Left lung (tissue), 10 donors: Measurements from ENCODE around the gene EFL1. TPM values are rescaled to one million over a fixed set of nuclear protein-coding genes. Genes with fewer than 3 reads are reported as not detected.
"Not testable (repeated sequence)": the region's sequence is repeated elsewhere in the genome, so short reads cannot be mapped to it uniquely, and the experiment has no call there.

Source experiments
- ATAC-seq: fragments of 200-7000 bp; cut with Tn5 transposase; one replicate; pipeline ENCODE4 v1.9.1; 2020; ENCODE audit warnings: moderate library complexity
- DNase-seq, 4 donors: peaks; one replicate each; pipeline ENCODE4 v3.0.0-alpha.2; 2013 to 2020
- H3K27ac ChIP-seq, 2 donors: fragments of 200-600 bp; sonication (generic) in 1 of 2; one replicate each; pipeline versions ENCODE4 v1.5.0 to v1.8.0; 2020 to 2021
- H3K27me3 ChIP-seq, 2 donors: fragments of 200-600 bp; sonication (generic) in 1 of 2; one replicate each; pipeline versions ENCODE4 v1.5.0 to v1.8.0; 2020 to 2021
- H3K36me3 ChIP-seq, 2 donors: fragments of 200-600 bp; sonication (generic) in 1 of 2; one replicate each; pipeline versions ENCODE4 v1.5.0 to v1.8.0; 2020 to 2021
- H3K4me1 ChIP-seq, 2 donors: fragments of 200-600 bp; one replicate each; pipeline ENCODE4 v1.8.0; 2021
- H3K4me3 ChIP-seq, 2 donors: fragments of 200-600 bp; sonication (generic) in 1 of 2; one replicate each; pipeline versions ENCODE4 v1.5.0 to v1.8.0; 2020 to 2021; ENCODE audit warnings: mild to moderate bottlenecking in 1 of 2
- H3K9me3 ChIP-seq, 2 donors: fragments of 200-600 bp; sonication (generic) in 1 of 2; one replicate each; pipeline versions ENCODE4 v1.5.0 to v1.8.0; 2020 to 2021
- CTCF ChIP-seq, 2 donors: fragments of 200-600 bp; sonication (generic) in 1 of 2; IDR thresholded peaks; one replicate each; pipeline versions ENCODE4 v1.5.0 to v1.8.0; 2021; ENCODE audit warnings: antibody characterized with exemption in 2 of 2
- intact Hi-C, 2 donors: fragments of 100-400 bp; cut with DNase I; formaldehyde crosslinking; loops; one replicate each; pipeline versions ENCODE4 v1.11.2 to v1.14.2; 2022
- polyA plus RNA-seq, 6 donors: library from polyadenylated mRNA; unstranded; fragments of 120-200 nt; gene quantifications; one replicate each; pipeline ENCODE4 v1.2.1, GENCODE V29; 2013; ENCODE audit not compliant: insufficient read length in 6 of 6
- total RNA-seq, 2 donors: library from RNA; stranded (reverse); fragmentation: NEBNext Ultra II Directional; extraction: Animal tissue kit (Norgen Biotek cat#: 25700); gene quantifications; one replicate each; pipeline ENCODE4 v1.2.1, GENCODE V29; 2021
- donor health status: DM: no; HTN: yes; CAD: no.
- donor health status: DM: no; HTN: no; CAD: no.

The EFL1 gene
- total and polyA plus RNA-seq, 8 donors = 14.7 to 21.8 (median 18.0) TPM

DNA sequence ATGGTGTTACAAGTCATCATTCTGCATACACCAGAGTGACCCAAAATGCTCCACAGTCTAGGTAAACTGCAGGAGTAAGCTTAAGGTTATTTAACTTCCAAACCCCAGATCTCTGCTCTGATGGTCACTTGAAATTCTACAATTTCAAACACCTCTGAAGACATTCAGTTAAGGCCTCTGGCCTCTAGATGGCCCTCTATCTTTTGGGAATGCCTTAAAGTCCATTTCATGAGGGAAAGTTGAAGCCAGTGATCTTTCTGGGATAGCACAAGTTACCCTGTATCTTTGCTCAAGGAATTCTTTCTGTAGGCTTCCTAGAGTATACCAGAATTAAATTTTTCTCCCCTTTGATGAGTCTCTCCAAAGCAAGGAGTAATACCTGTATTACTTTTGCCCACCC is 18.7 kb upstream of the EFL1 start:
- DNase-seq, intact Hi-C loops, H3K4me3 ChIP-seq, H3K27ac ChIP-seq, H3K9me3 ChIP-seq, H3K4me1 ChIP-seq, H3K36me3 ChIP-seq: not testable (repeated sequence)
- H3K27me3 ChIP-seq = peaks cover 0 to 14% of the 10 kb centered on the region in 2 donors
- peak; percentile 57 for ATAC-seq

GRCh38 chr15:82275410-82275809 is 12.9 kb upstream of the EFL1 start:
- H3K9me3 ChIP-seq = peaks cover 0 to 8% of the 10 kb centered on the region in 2 donors
- no peak overlapping the region for H3K4me3 ChIP-seq
- intact Hi-C loops = no loop called here
- no peaks in the 10 kb centered on the region for H3K36me3 ChIP-seq
- H3K4me1 ChIP-seq = no peaks in the 10 kb centered on the region
- no peak for TF ChIP-seq CTCF (IDR thresholded peaks at IDR 0.05)
- ATAC-seq = no peak
- no peak for DNase-seq
- H3K27ac ChIP-seq = no peak overlapping the region
- peaks cover 0 to 12% of the 10 kb centered on the region in 2 donors for H3K27me3 ChIP-seq

DNA sequence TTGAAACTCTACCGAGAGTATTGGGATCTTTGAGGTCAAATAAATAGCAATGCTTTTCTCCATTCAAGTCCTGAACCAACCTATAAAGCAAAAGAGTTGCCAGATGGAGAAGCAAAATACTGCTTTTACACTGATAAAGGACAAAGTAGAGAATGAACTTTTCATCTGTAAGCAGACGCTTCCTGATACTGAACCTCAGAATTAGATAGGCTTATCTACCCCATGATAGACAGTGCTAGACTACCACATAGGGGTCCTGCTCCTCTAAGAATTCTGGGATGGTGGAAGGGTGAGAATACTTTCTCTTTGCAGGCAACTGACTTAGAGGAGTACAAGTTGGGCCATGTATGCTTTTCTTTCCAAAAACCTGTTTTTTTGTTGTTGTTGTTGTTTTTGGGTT is 9.6 kb upstream of the EFL1 start:
- no peak overlapping the region for H3K4me3 ChIP-seq
- H3K9me3 ChIP-seq = peaks cover 0 to 8% of the 10 kb centered on the region in 2 donors
- ATAC-seq (no peak), DNase-seq (no peak)
- intact Hi-C loops = no loop called here
- H3K36me3 ChIP-seq = no peaks in the 10 kb centered on the region
- no peak for TF ChIP-seq CTCF (IDR thresholded peaks at IDR 0.05)
- H3K27ac ChIP-seq = no peak overlapping the region
- H3K4me1 ChIP-seq = no peaks in the 10 kb centered on the region
- peaks cover 0 to 11% of the 10 kb centered on the region in 2 donors for H3K27me3 ChIP-seq

GRCh38 chr15:82268454-82268853 is 5.9 kb upstream of the EFL1 start:
- H3K27me3 ChIP-seq, ATAC-seq, H3K36me3 ChIP-seq, H3K4me1 ChIP-seq, H3K9me3 ChIP-seq, DNase-seq, intact Hi-C loops, H3K27ac ChIP-seq, H3K4me3 ChIP-seq: not testable (repeated sequence)

DNA sequence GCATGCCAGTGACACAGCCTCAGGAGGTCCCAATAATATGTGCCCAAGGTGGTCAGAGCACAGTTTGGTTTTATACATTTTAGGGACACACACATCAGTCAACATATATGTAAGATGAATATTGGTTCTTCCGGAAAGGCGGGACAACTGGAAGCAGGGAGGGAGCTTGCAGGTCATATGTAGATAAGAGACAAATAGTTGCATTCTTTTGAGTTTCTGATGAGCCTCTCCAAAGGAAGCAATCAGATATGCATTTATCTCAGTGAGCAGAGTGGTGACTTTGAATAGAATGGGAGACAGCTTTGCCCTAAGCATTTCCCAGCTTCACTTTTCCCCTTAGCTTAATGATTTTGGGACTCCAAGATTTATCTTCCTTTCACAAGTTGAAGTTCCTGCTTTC is 4.6 kb upstream of the EFL1 start:
- H3K4me1 ChIP-seq, H3K27me3 ChIP-seq, ATAC-seq, intact Hi-C loops, H3K27ac ChIP-seq, H3K4me3 ChIP-seq, H3K9me3 ChIP-seq, H3K36me3 ChIP-seq, DNase-seq: not testable (repeated sequence)

GRCh38 chr15:82263350-82263749 is 816 bp upstream of the EFL1 start:
- peaks cover 3 to 19% of the 10 kb centered on the region in 2 donors for H3K4me1 ChIP-seq
- ATAC-seq (peak; percentile 7), DNase-seq (no peak)
- no peak for TF ChIP-seq CTCF (IDR thresholded peaks at IDR 0.05)
- H3K9me3 ChIP-seq = no peaks in the 10 kb centered on the region
- peaks cover 0 to 5% of the 10 kb centered on the region in 2 donors for H3K36me3 ChIP-seq
- no peaks in the 10 kb centered on the region for H3K27me3 ChIP-seq
- H3K4me3 ChIP-seq = peak overlapping the region; percentile 68
- intact Hi-C loops = no loop called here
- H3K27ac ChIP-seq = peak overlapping the region in 1 of 2 donors; percentile 73

- H3K9me3 ChIP-seq, H3K27me3 ChIP-seq, intact Hi-C loops: not testable (repeated sequence)
- peak; percentile 58 for ATAC-seq
- peak overlapping the region; percentile 68 for H3K4me3 ChIP-seq
- peak in 2 of 4 donors; percentile 36 to 52 for DNase-seq
- H3K36me3 ChIP-seq = peaks cover 0 to 15% of the 10 kb centered on the region in 2 donors
- H3K27ac ChIP-seq = peak overlapping the region; percentile 65 to 73
- peaks cover 3 to 19% of the 10 kb centered on the region in 2 donors for H3K4me1 ChIP-seq
Observed at GRCh38 chr15:82261566-82262421, 740 bp downstream of the EFL1 start.

GRCh38 chr15:82248261-82248660 is 14.3 kb downstream of the EFL1 start:
- intact Hi-C loops, H3K4me3 ChIP-seq, H3K9me3 ChIP-seq, H3K4me1 ChIP-seq, H3K27ac ChIP-seq, H3K27me3 ChIP-seq, ATAC-seq, DNase-seq: not testable (repeated sequence)
- H3K36me3 ChIP-seq = peaks cover 0 to 26% of the 10 kb centered on the region in 2 donors

DNA sequence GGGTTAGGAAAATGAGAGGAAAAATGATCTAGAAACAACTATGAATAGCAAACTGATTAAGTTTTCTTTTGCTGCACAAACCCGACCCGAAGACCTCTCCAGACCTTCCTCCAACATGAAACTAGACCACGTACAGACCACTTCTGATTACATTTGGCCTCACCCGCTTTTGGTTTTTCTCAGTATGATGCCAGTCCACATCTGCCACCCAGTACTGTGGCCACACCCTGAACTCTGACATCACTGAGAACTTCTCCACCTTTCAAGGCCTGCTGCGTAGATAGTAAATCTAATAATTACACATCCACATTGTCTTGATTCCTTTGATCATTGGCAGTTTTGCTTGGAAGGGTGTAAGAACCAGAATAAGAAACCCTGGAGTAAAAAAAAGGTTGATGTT is 16.6 kb downstream of the EFL1 start:
- H3K4me3 ChIP-seq, H3K4me1 ChIP-seq, H3K36me3 ChIP-seq, intact Hi-C loops, DNase-seq, H3K9me3 ChIP-seq, ATAC-seq, H3K27ac ChIP-seq, H3K27me3 ChIP-seq: not testable (repeated sequence)

- H3K27me3 ChIP-seq, H3K4me1 ChIP-seq, DNase-seq, ATAC-seq, intact Hi-C loops, H3K9me3 ChIP-seq, H3K27ac ChIP-seq, H3K4me3 ChIP-seq: not testable (repeated sequence)
- peaks cover 0 to 27% of the 10 kb centered on the region in 2 donors for H3K36me3 ChIP-seq
Observed at GRCh38 chr15:82243644-82244043, 18.9 kb downstream of the EFL1 start.
